DND-41 (cell line): ENCODE measurements around the gene KATNA1.

Experiments
- ATAC-seq: fragments of 200-7000 bp; cut with Tn5 transposase; 3 replicates; pipeline ENCODE4 v1.9.1; 2021; ENCODE audit warnings: low read depth; ENCODE audit not compliant: insufficient read depth
- DNase-seq: peaks from one replicate; pipeline ENCODE4 v3.0.0-alpha.2; 2020
- H2AFZ ChIP-seq: 2 replicates; pipeline ENCODE4 v1.6.0; 2012; ENCODE audit warnings: low read depth, low read length
- H3K27ac ChIP-seq: 2 replicates; pipeline ENCODE4 v1.5.1; 2012; ENCODE audit warnings: low read length, inconsistent platforms
- H3K27me3 ChIP-seq: fragments of 200-600 bp; sonication (generic); 2 replicates; pipeline ENCODE4 v1.6.0; 2012; ENCODE audit warnings: low read length, mild to moderate bottlenecking, inconsistent platforms; ENCODE audit not compliant: insufficient read depth, poor library complexity
- H3K36me3 ChIP-seq: 2 replicates; pipeline ENCODE4 v1.5.1; 2012; ENCODE audit warnings: low read length, inconsistent platforms; ENCODE audit not compliant: insufficient read depth
- H3K4me1 ChIP-seq: 2 replicates; pipeline ENCODE4 v1.5.1; 2012; ENCODE audit warnings: mild to moderate bottlenecking, low read length; ENCODE audit not compliant: insufficient read depth
- H3K4me2 ChIP-seq: 2 replicates; pipeline ENCODE4 v1.6.0; 2012; ENCODE audit warnings: mild to moderate bottlenecking, moderate library complexity, low read length, inconsistent platforms; ENCODE audit not compliant: insufficient read depth
- H3K4me3 ChIP-seq, 2 experiments: fragments of 200-600 bp in 1 of 2; shearing (Covaris generic) in 1 of 2; 2 replicates each; pipeline ENCODE4 v1.5.1; 2012 to 2016; ENCODE audit warnings: inconsistent platforms in 2 of 2, low read length in 2 of 2, mild to moderate bottlenecking in 2 of 2, low read depth in 1 of 2, moderate library complexity in 1 of 2
- H3K79me2 ChIP-seq: 2 replicates; pipeline ENCODE4 v1.6.0; 2012; ENCODE audit warnings: low read length, inconsistent platforms; ENCODE audit not compliant: insufficient read depth
- H3K9ac ChIP-seq: 2 replicates; pipeline ENCODE4 v1.6.0; 2012; ENCODE audit warnings: low read depth, mild to moderate bottlenecking, inconsistent platforms, low read length, moderate library complexity
- H3K9me3 ChIP-seq: 2 replicates; pipeline ENCODE4 v1.5.1; 2012; ENCODE audit warnings: low read length, moderate library complexity, mild to moderate bottlenecking, inconsistent platforms; ENCODE audit not compliant: insufficient read depth, severe bottlenecking
- H4K20me1 ChIP-seq: 2 replicates; pipeline ENCODE4 v1.6.0; 2012; ENCODE audit warnings: low read length; ENCODE audit not compliant: insufficient read depth
- EZH2 ChIP-seq: IDR thresholded peaks from 3 replicates; pipeline ENCODE4 v1.6.1; 2012; ENCODE audit warnings: borderline replicate concordance, low read depth, mild to moderate bottlenecking, moderate library complexity, low read length, inconsistent platforms; ENCODE audit not compliant: severe bottlenecking
- TF ChIP-seq, protein P1 (sequence below): IDR thresholded peaks from 2 replicates; pipeline ENCODE4 v1.5.1; 2012; ENCODE audit warnings: borderline replicate concordance, low read length, moderate library complexity, mild to moderate bottlenecking; ENCODE audit not compliant: poor library complexity, severe bottlenecking; ENCODE audit errors: extremely low read depth

Gene KATNA1

DNA sequence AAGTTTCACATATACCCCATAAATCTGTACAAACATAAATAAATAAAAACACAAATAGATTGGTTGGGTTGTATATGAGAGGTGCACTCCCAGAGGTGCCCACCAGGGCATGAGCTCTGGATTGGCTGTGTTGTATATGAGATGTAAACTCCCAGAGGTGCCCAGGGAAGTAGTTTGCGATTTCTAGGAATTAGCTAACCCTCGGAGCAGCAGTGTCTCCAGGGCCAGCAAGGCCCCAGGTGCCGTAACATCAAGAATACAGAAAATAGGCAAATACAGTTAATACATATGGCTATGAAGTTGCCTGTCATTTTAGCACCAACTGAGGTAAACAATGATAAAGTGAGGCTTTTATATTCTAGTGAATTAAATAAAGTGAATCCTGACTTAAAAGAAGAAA lies 87.8 kb downstream of the KATNA1 start:
- Histone ChIP-seq H3K9ac (no peak overlapping the region), H3K4me2 (no peak overlapping the region), H3K36me3 (no peaks in the 10 kb centered on the region), H3K4me3 (no peak overlapping the region), H4K20me1 (no peaks in the 10 kb centered on the region), H2AFZ (no peak overlapping the region), H3K27ac (no peak overlapping the region), H3K4me1 (peaks cover 11% of the 10 kb centered on the region), H3K9me3 (no peaks in the 10 kb centered on the region), H3K79me2 (no peaks in the 10 kb centered on the region), H3K27me3 (peaks cover 8% of the 10 kb centered on the region)
- peak; percentile 31 for DNase-seq
- TF ChIP-seq, protein P1, sequence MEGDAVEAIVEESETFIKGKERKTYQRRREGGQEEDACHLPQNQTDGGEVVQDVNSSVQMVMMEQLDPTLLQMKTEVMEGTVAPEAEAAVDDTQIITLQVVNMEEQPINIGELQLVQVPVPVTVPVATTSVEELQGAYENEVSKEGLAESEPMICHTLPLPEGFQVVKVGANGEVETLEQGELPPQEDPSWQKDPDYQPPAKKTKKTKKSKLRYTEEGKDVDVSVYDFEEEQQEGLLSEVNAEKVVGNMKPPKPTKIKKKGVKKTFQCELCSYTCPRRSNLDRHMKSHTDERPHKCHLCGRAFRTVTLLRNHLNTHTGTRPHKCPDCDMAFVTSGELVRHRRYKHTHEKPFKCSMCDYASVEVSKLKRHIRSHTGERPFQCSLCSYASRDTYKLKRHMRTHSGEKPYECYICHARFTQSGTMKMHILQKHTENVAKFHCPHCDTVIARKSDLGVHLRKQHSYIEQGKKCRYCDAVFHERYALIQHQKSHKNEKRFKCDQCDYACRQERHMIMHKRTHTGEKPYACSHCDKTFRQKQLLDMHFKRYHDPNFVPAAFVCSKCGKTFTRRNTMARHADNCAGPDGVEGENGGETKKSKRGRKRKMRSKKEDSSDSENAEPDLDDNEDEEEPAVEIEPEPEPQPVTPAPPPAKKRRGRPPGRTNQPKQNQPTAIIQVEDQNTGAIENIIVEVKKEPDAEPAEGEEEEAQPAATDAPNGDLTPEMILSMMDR = peak; percentile 59
- TF ChIP-seq EZH2 = no peak
- ATAC-seq = peak; percentile 62

DNA sequence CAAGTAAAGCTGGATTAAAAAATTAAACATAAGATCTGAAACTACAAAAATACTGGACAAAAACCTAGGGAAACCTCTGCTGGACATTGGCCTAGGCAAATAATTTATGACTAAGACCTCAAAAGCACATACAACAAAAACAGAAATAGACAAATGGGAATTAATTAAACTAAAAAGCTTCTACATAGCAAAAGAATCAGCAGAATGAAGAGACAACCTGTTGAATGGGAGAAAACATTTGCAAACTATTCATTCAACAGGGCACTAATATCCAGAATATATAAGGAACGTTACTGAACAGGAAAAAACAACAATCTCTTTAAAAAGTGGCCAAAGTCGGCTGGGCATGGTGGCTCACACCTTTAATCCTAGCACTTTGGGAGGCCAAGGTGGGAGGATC lies 89.1 kb downstream of the KATNA1 start:
- ATAC-seq = no peak
- no peak for DNase-seq
- TF ChIP-seq, protein P1 = no peak
- no peak for TF ChIP-seq EZH2
- Histone ChIP-seq H3K4me2 (no peak overlapping the region), H3K9ac (no peak overlapping the region), H3K4me3 (no peak overlapping the region), H3K9me3 (no peaks in the 10 kb centered on the region), H4K20me1 (no peaks in the 10 kb centered on the region), H3K27me3 (peaks cover 8% of the 10 kb centered on the region), H2AFZ (no peak overlapping the region), H3K4me1 (peaks cover under 1% of the 10 kb centered on the region; the same call in 1 of the 2 replicates), H3K27ac (no peak overlapping the region), H3K79me2 (no peaks in the 10 kb centered on the region), H3K36me3 (no peaks in the 10 kb centered on the region)

DNA sequence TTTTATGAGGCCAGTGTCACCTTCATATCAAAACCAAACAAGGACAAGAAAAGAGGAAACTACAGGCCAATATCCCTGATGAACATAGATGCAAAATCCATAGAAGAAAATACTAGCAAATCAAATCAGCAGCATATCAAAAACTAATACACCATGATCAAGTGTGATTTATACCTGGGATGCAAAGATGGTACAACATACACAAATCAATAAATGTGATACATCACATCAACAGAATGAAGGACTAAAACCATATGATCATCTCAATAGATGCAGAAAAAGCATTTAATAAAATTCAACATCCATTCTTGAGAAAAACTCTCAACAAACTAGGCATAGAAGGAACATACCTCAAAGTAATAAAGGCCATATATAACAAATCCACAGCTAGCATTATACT lies 90.5 kb downstream of the KATNA1 start:
- TF ChIP-seq, protein P1 = no peak
- TF ChIP-seq EZH2 = no peak

DNA sequence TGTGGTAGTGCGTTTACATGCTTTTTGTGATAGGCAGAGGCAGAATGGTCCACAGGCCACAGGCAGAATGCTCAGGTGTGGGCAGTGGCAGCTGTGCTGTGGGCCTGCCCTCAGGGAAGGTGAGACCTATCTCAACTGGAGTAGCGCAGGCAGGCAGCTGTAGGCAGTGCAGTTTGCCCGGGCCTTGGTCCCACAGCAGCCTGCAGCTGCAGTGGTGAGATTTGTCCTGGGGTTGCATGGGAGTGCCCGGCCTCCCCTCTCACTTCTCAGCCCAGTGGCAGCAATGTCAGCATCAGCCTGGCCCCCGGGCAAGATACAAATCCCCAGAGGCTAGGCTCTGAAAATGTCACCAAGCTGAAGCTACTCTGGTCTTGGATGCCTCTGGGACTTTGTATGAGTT lies 96.6 kb downstream of the KATNA1 start:
- ATAC-seq (no peak), DNase-seq (no peak)
- Histone ChIP-seq H4K20me1 (no peaks in the 10 kb centered on the region), H3K9me3 (no peaks in the 10 kb centered on the region), H3K27ac (no peak overlapping the region), H3K4me1 (peaks cover 4% of the 10 kb centered on the region), H2AFZ (no peak overlapping the region), H3K79me2 (no peaks in the 10 kb centered on the region), H3K27me3 (no peaks in the 10 kb centered on the region), H3K4me3 (no peak overlapping the region), H3K9ac (no peak overlapping the region), H3K4me2 (no peak overlapping the region), H3K36me3 (no peaks in the 10 kb centered on the region)
- no peak for TF ChIP-seq EZH2
- TF ChIP-seq, protein P1 = no peak

More for the DNA sequence above, 90.5 kb downstream of the KATNA1 start:
- H3K9ac ChIP-seq = no peak overlapping the region
- no peak overlapping the region for H3K4me3 ChIP-seq
- no peaks in the 10 kb centered on the region for H3K4me1 ChIP-seq
- H3K79me2 ChIP-seq = no peaks in the 10 kb centered on the region
- H3K36me3 ChIP-seq = no peaks in the 10 kb centered on the region
- no peaks in the 10 kb centered on the region for H3K9me3 ChIP-seq
- H2AFZ ChIP-seq = no peak overlapping the region
- H4K20me1 ChIP-seq = no peaks in the 10 kb centered on the region
- ATAC-seq = no peak
- H3K4me2 ChIP-seq = no peak overlapping the region
- DNase-seq = no peak
- H3K27me3 ChIP-seq = peaks cover 8% of the 10 kb centered on the region
- H3K27ac ChIP-seq = no peak overlapping the region
